HG03521 (cell line): ENCODE data around the gene CETP.
"Not testable (repeated sequence)": the region's sequence is repeated elsewhere in the genome, so short reads cannot be mapped to it uniquely, and the experiment has no call there.

Experiments
- ATAC-seq: cut with Tn5 transposase; IDR thresholded peaks from one replicate; pipeline ENCODE4 v1.9.1; 2021; ENCODE audit warnings: mild to moderate bottlenecking, moderate library complexity; ENCODE audit not compliant: unreplicated experiment

CETP gene

DNA sequence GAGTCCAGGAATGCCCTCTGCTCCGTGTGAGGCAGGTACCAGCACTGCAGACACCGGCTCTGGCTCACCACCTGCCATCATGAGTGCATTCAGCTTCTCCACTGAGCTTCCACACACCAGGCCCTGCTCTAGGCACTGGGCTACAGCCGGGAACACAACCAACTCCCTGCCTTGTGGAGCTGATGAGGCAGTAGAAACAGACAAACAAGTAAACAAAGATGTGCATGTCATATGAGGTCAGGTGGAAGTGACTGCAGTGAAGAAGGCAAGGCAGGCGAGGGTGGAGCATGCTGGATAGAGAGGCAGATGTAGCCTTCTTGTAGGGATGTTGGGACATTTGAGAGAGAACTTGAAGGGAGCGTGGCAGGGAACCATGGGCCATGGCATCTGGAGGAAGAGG lies 32.6 kb downstream of the CETP start:
- no peak for ATAC-seq

DNA sequence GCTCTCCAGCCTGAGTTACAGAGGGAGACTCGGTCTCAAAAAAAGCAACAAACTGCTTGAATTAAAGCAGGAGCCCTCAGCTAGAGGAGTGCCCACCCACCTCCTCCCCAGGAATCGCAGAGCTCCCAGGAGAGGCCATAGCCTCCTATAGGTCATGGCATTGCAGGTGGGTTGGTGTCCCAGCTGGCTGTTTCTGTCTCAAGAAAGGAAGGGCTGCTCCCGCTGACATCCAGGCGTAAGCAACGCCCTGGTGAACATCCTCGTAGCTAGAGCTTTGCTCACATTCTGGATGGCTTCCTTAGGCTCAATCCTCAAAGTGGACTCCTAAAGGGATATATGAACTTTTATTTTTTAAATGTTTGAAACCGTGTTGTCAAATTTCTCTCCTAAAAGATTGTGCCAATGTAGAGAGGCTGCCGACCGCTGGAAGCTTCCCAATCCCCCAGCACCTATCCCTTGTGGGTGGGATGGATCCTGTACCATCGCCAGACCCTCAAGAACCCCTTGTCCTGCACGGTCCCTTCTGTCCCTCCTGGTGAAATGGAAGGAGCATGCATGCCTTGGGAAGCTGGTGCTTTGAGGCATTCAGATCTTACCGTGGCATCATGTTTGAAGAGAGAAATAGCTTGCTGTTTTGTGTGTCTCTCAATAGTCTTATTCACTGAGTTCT lies 33.5 kb downstream of the CETP start:
- ATAC-seq: no peak

GRCh38 chr16:56997264-56997663 lies 35.5 kb downstream of the CETP start:
- no peak for ATAC-seq

GRCh38 chr16:56997931-56998330 lies 36.2 kb downstream of the CETP start:
- no peak for ATAC-seq

DNA sequence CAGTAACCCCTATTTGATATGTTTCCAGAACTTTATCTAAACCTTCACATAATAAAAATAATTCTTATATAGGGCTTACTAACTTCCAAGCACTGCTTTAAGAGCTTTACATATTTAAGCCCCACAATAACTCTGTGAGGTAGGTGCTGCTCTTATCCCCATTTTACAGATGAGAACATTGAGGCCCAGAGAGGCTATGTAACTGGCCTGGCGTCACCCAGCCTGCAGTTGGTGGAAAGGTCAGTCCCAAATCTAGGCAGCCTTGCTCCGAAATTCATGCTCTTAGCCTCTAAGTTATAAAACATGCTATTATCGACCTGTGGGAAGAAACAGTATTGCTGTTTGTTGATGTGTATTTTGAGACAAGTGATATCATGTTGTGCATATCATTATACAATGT lies 36.6 kb downstream of the CETP start:
- no peak for ATAC-seq

GRCh38 chr16:56998861-56999260 lies 37.1 kb downstream of the CETP start:
- ATAC-seq: no peak

- no peak for ATAC-seq
These were observed 37.9 kb downstream of the CETP start for GRCh38 chr16:56999409-57000270.

DNA sequence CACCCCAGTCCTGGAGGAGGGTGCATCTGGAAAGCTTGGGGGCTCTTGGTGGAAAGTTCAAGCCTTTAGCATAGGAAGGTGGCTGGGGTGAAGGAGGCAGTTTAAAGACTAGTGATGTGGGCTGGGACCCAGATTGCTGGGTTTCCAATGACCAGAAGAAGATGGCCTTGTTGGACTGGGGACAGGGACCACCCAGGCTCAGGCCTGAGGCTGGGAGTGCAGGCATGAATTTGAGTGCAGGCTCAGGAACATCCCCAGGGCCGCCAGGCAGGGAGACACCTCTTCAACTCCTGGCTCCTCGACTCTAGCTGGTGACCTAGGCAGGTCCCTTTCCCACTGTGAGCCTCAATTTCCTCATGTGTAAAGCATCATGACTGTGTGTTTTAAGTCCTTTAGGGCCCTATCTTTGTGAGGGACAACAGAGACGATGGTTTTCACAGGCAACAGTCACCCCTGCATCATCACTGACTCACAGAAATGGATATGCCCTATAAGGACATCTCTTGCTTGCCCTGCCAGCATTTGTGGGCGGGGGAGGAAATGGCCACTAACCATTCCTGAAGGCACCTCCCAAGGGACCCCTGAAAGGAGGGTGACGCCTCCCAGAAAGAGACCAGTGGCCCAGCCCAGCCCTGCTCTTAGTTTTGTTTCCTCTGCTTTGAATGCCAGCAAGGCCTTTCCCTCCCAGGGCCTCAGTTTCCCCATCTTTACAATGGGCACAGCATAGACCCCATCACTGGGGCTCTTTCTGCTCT lies 38.7 kb downstream of the CETP start:
- ATAC-seq: peak; percentile 45

DNA sequence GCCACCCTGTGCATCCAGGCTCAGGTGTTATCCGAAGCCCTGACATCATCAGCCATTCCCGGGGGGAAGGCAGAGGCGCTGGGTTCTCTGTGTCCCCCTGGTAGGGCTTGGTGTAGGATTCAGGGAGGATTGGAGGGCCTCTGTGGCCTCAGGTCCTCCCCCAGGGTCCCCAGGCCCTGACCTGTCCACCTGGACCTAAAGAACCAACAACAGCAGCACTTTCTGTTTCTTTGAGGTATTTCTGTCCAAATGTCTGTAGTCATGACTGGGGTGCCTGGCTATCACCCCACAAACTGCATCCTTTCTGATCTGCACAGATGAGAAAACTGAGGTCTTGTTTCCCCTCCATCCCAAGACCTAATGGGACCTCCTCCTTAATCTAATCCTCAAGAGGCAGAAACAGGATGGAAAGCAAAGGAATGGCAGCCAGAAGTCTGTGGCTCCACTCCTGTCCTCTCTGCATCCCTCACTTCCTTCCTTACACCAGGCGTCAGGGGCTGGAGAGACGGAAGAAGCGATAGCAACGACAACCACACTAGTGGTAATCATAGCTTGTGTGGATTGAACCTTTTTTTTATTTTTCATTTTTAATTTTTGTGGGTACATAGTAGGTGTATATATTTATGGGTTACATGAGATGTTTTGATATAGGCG lies 39.4 kb downstream of the CETP start:
- ATAC-seq: no peak

DNA sequence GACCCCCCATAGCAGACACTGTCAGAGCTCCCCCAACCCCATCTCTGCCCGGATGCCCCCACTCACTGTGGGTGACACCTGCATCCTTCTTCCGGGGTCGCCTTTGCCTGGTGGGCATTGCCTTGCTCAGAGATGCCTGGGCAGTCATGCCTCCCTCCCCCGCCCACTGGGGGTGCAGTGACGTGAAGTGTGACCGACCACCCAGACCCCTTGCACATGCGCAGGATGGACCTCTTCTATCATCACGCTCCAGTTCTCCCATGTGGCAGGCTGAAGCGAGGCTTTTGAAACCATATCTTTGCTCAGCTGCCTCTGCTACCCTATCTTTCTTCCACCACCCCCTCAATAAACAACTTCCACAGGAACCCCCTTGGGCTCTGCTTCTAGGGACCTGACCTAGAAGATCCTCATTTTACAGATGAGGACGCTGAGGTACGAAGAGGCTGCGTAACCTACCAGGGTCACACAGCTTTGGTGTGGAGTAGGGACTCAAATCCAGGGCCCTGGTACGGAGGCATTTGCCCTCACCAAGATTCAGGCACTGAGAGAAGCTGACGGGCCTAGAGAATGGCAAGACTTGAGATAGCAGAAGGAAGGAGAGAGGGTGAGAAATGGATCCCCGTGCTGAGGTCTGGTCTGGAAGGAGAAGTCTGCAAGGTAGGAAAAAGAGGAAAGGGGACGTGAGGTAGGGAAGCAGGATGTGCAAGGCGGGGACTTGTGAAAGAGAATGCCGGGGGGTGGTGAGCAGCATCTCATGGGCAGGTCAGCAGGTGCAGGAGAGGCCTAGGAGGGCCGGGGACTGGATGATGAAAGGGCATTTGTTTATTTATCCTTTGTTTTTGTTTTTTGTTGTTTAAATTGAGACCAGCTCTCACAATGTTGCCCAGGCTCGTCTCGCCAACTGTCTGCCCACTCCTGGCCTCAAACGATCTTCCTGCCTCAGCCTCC lies 42.0 kb downstream of the CETP start:
- no peak for ATAC-seq

- no peak for ATAC-seq
These were observed 42.9 kb downstream of the CETP start for GRCh38 chr16:57004387-57005250.

DNA sequence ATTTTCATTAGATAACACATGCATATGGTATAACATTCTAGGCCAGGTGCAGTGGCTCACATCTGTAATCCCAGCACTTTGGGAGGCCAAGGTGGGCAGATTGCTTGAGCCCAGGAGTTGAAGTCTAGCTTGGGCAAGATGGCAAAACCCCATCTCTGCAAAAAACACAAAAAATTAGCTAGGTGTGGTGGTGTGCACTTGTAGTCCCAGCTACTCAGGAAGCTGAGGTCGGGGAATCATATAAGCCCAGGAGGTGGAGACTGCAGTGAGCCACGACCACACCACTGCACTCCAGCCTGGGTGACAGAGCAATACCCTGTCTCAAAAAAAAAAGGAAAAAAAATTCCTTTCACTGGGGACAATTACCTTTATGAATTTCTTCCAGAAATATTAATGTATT lies 43.8 kb downstream of the CETP start:
- ATAC-seq: not testable (repeated sequence)

- ATAC-seq: no peak
These were observed 45.3 kb downstream of the CETP start for GRCh38 chr16:57007050-57007449.

GRCh38 chr16:57007530-57007929 lies 45.8 kb downstream of the CETP start:
- no peak for ATAC-seq

DNA sequence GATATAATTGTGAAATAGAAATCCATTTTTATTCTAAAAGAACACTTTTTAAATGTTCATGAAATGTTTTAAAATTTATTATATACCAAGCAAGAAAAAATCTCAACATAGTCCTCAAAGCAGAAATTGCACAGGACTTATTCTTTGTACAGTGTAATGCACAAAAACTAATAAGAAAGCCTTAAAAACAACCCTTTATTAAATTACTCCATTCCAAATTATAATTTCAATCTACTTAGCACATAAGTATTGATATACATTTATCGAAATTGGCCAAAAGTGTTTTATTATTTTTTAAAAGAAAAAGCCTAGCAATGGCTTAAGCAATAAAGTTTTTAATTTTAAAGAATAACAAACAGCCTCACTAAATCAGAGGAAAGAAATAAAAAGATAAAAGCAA lies 46.7 kb downstream of the CETP start:
- ATAC-seq: no peak

GRCh38 chr16:57009643-57010170 lies 48.0 kb downstream of the CETP start:
- ATAC-seq: no peak

GRCh38 chr16:57012353-57012752 lies 50.6 kb downstream of the CETP start:
- ATAC-seq: no peak

DNA sequence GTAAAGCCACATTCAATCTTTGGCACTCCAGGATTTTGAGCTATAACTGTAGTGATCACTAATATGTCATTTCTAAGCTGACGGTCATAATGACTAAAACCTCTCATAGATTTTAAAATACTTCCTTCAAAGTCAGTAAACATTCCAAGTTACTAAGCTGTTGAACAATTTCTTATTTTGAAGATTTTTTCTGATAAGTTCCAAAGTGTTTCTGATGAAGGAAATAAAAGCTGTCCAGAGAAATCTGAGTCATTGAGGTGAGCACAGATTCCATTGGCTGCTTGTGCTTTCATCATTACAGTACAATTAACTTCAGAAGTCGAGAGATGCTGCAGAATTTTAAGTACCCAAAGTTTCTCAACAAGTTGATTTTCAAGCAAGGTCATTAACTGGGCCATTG lies 51.5 kb downstream of the CETP start:
- no peak for ATAC-seq

- no peak for ATAC-seq
These were observed 52.2 kb downstream of the CETP start for GRCh38 chr16:57013902-57014301.
